Osteocyte (in vitro differentiated cells): Measurements from ENCODE around the gene TMEM161A. TPM values are rescaled to one million over a fixed set of nuclear protein-coding genes. Genes with fewer than 3 reads are reported as not detected.

Experiments used
- DNase-seq: peaks from one replicate; pipeline ENCODE4 v3.0.0; 2021; ENCODE audit warnings: mixed read lengths; ENCODE audit not compliant: unreplicated experiment; ENCODE audit errors: extremely low spot score
- H3K27ac Mint-ChIP-seq: one replicate; pipeline ENCODE4 v1.8.0; 2021; ENCODE audit warnings: mild to moderate bottlenecking, mixed read lengths; ENCODE audit not compliant: unreplicated experiment
- H3K27me3 Mint-ChIP-seq: one replicate; pipeline ENCODE4 v1.8.0; 2021; ENCODE audit warnings: mixed read lengths; ENCODE audit not compliant: unreplicated experiment
- H3K36me3 Mint-ChIP-seq: one replicate; pipeline ENCODE4 v1.8.0; 2021; ENCODE audit warnings: mixed read lengths; ENCODE audit not compliant: unreplicated experiment
- H3K4me1 Mint-ChIP-seq: one replicate; pipeline ENCODE4 v1.8.0; 2021; ENCODE audit warnings: mixed read lengths; ENCODE audit not compliant: unreplicated experiment
- H3K4me3 Mint-ChIP-seq: one replicate; pipeline ENCODE4 v1.8.0; 2021; ENCODE audit warnings: mild to moderate bottlenecking, moderate library complexity, mixed read lengths; ENCODE audit not compliant: unreplicated experiment
- H3K9me3 Mint-ChIP-seq: one replicate; pipeline ENCODE4 v1.8.0; 2021; ENCODE audit warnings: mixed read lengths; ENCODE audit not compliant: unreplicated experiment
- total RNA-seq: library from RNA; stranded (reverse); gene quantifications from 2 replicates; pipeline ENCODE4 v1.2.1, GENCODE V29; 2021
- TF ChIP-seq, protein P1 (sequence below): fragments of 200-600 bp; sonication (generic); IDR thresholded peaks from 2 replicates; pipeline ENCODE4 v1.5.0; 2021; ENCODE audit warnings: antibody characterized with exemption, mild to moderate bottlenecking, moderate library complexity

The TMEM161A gene
- total RNA-seq, 1 donor from 2014 or later, result 34.3 TPM

DNA sequence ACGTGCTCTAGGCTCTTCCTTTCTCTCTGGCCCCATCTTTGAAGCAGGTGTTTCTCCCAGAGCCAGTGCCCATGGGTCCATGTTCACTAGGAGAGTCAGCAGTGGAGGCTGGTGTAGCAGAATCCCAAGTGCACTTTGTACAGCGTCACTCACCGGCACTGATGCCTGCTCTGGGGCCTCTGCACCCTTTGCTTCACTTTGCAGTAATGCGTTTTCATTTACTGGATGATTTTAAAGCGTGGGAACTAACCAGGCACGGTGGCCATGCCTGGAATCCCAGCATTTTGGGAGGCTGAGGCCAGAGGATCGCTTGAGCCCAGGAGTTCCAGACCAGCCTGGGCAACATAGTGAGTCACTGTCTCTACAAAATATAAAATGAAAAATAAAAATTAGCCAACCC lies 43.8 kb downstream of the TMEM161A start:
- Mint-ChIP-seq H3K27me3 (no peaks in the 10 kb centered on the region), H3K4me1 (no peaks in the 10 kb centered on the region), H3K4me3 (no peak overlapping the region), H3K9me3 (no peaks in the 10 kb centered on the region), H3K27ac (no peak overlapping the region), H3K36me3 (peaks cover 3% of the 10 kb centered on the region)
- no peak for DNase-seq
- TF ChIP-seq, protein P1, sequence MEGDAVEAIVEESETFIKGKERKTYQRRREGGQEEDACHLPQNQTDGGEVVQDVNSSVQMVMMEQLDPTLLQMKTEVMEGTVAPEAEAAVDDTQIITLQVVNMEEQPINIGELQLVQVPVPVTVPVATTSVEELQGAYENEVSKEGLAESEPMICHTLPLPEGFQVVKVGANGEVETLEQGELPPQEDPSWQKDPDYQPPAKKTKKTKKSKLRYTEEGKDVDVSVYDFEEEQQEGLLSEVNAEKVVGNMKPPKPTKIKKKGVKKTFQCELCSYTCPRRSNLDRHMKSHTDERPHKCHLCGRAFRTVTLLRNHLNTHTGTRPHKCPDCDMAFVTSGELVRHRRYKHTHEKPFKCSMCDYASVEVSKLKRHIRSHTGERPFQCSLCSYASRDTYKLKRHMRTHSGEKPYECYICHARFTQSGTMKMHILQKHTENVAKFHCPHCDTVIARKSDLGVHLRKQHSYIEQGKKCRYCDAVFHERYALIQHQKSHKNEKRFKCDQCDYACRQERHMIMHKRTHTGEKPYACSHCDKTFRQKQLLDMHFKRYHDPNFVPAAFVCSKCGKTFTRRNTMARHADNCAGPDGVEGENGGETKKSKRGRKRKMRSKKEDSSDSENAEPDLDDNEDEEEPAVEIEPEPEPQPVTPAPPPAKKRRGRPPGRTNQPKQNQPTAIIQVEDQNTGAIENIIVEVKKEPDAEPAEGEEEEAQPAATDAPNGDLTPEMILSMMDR, result no peak

DNA sequence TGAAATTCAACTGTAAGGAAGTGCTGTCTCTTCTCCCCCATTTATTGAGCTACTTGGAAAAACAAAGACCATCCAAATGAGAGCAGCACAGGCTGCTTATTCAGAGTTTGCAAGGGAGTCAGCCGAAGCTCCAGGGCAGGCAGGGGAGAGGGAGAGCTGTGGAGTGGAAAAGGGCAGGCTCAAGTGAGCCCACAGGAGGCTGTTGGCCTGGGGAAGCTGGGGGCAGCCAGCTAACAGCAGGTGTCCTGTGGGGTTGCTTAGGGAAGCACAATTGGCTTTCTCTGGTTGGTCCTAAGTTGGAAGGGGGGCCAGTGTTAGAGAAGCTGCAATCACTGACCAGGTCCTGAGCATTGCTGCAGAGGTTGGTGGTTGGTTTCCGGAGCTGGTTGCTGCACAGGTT lies 50.6 kb downstream of the TMEM161A start:
- no peaks in the 10 kb centered on the region for H3K27me3 Mint-ChIP-seq
- H3K27ac Mint-ChIP-seq, result no peak overlapping the region
- no peak for DNase-seq
- H3K36me3 Mint-ChIP-seq, result no peaks in the 10 kb centered on the region
- no peak overlapping the region for H3K4me3 Mint-ChIP-seq
- TF ChIP-seq, protein P1, result no peak
- no peaks in the 10 kb centered on the region for H3K4me1 Mint-ChIP-seq
- H3K9me3 Mint-ChIP-seq, result no peaks in the 10 kb centered on the region

DNA sequence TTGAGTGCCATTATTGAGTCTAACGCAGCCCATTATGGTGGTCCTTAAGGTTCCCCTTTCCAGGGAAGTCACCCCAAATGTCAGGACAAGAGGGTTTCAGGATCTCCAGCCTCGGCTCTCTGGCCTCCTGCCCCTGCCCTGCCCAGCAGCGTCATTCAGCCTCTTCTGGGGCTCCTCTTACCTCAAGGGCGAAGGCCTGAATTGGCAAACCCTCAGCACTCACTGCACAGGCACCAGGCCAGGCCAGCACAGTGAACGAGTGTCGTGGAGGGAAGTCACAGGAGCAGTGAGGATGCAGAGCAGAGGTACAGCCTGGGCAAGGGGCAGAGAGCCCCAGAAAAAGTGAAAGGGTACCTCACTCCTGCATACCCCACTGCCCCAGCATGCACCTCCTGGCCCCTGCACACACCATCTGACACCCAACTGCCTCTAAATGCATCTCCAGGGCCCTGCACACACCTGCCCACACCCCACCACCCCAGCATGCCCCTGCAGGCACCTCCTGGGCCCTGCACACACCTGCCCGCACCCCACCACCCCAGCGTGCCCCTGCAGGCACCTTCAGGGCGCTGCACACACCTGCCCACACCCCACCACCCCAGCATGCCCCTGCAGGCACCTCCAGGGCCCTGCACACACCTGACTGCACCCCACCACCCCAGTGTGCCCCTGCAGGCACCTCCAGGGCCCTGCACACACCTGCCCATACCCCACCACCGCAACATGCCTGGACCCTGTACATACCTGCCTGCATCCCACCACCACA lies 54.7 kb downstream of the TMEM161A start:
- TF ChIP-seq, protein P1, result no peak
- H3K36me3 Mint-ChIP-seq, result no peaks in the 10 kb centered on the region
- no peaks in the 10 kb centered on the region for H3K9me3 Mint-ChIP-seq
- H3K27me3 Mint-ChIP-seq, result no peaks in the 10 kb centered on the region
- no peak overlapping the region for H3K4me3 Mint-ChIP-seq
- no peak for DNase-seq
- no peak overlapping the region for H3K27ac Mint-ChIP-seq
- H3K4me1 Mint-ChIP-seq, result no peaks in the 10 kb centered on the region

DNA sequence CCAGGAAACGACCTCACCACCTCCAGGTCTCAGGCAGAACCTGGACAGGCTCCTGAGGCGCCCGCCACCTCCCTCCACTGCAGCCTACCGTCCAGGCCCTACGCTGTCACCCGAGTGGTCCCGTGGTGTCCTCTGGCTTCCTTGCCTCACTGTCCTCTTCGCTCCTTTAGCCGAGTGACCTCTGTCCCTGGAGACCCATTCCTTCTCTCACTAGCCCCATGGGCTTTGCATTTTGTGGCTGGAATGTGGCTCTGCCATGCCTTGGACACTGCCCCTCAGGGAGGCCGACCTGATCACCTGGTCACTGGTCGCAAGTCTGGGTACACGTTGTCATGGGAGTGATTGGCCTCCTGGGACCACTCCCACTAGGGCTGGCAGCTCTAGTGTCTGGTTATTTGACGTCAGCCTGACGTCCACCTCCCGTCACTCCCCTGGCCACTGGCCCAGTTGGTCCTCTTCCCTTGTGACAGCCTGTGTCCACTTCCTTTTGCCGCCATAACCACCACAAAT lies 56.6 kb downstream of the TMEM161A start:
- Mint-ChIP-seq H3K9me3 (no peaks in the 10 kb centered on the region), H3K4me1 (no peaks in the 10 kb centered on the region), H3K27me3 (no peaks in the 10 kb centered on the region), H3K4me3 (no peak overlapping the region), H3K36me3 (no peaks in the 10 kb centered on the region), H3K27ac (no peak overlapping the region)
- no peak for DNase-seq
- TF ChIP-seq, protein P1, result no peak

DNA sequence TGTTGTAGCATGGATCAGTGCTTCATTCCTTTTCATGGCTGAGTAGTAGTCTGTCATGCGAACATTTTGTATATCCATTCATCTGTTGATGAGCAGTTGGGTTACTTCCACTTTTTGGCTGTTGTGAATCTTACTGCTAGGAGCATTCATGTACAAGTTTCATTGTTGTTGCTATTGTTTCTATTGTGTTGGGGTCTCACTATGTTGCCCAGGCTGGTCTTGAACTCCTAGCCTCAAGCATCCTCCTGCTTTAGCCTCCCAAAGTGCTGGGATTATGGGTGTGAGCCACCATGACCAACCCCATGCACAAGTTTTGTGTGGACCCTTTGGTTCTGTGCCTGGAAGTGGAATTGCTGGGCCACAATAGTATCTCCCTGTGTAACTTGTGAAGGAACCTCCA lies 58.7 kb downstream of the TMEM161A start:
- TF ChIP-seq, protein P1, result no peak
- Mint-ChIP-seq H3K4me1 (no peaks in the 10 kb centered on the region), H3K27me3 (no peaks in the 10 kb centered on the region), H3K36me3 (no peaks in the 10 kb centered on the region), H3K4me3 (no peak overlapping the region), H3K27ac (no peak overlapping the region), H3K9me3 (no peaks in the 10 kb centered on the region)
- no peak for DNase-seq
